Fibroblast of skin of right quadriceps (primary cell): ENCODE results near the gene TREML4.
"Not testable (repeated sequence)": the region's sequence is repeated elsewhere in the genome, so short reads cannot be mapped to it uniquely, and the experiment has no call there.

ENCODE experiments used
- DNase-seq: peaks from one replicate; pipeline ENCODE4 v3.0.0-alpha.2; 2013

Gene TREML4, protein sequence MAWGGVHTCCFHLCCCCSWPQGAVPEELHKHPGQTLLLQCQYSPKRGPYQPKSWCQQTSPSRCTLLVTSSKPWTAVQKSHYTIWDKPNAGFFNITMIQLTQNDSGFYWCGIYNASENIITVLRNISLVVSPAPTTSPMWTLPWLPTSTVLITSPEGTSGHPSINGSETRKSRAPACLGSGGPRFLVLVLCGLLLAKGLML

DNA sequence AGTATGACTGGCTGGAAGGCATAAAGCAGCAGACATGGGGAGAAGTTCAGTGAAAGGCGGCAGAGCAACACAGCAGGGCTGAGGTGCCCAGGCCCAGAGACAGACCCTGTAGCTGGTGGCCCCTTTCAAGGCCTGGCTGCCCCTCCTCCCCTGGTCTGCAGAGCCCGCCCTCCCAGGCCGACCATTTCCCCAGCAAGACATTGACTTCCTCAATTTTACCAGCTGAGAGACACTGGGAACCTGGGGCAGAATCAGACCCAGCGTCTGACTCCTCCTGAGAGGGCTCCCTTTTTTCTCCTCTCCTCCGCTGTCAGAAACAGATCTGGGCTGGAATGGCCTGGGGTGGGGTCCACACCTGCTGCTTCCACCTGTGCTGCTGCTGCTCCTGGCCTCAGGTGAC is at the start of gene TREML4:
TREML4 (plus strand) TSS at position 254 of the 400 bp plus-strand sequence; CDS start at position 333, 79 bp downstream.
- DNase-seq, result no peak

DNA sequence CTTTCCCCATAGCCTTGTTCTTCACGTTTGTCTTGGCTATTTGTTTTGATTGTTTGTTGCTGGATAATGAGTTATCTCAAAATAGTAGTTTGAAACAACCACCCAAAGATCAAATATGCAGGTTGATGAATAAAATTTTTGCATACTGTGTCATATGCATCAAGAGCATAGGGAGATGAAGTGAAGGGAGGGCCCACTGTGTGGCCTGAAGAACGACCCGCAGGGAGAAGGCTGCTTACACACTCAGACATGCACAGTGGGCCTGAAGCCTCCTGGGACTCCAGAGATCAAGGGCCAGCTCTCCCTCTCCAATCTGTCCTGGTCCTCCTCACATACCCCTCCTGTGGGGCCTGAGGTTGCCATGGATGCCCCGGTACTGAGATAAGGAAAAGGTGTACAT is 49.0 kb upstream of the TREML4 start:
- DNase-seq, result no peak

DNA sequence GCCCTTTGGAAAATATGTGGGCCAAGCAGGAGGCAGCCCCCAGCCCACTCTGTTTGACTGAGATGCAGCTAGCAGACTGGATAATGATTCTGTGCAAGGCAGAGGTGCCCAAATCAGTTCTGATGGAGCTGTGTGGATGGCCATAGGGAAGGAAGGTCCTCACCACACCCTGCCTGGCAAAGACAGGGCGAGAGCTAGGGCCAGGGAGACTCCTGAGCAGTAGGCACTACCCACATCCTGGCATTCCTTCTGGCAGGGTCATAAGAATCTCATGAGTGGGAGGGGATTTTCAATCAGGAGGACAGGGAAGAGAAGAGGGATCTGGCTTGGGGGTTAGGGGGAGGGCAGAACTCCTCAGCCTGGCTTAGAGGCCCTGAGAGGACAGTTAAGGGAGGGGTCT is 46.6 kb upstream of the TREML4 start:
- DNase-seq, result no peak

DNA sequence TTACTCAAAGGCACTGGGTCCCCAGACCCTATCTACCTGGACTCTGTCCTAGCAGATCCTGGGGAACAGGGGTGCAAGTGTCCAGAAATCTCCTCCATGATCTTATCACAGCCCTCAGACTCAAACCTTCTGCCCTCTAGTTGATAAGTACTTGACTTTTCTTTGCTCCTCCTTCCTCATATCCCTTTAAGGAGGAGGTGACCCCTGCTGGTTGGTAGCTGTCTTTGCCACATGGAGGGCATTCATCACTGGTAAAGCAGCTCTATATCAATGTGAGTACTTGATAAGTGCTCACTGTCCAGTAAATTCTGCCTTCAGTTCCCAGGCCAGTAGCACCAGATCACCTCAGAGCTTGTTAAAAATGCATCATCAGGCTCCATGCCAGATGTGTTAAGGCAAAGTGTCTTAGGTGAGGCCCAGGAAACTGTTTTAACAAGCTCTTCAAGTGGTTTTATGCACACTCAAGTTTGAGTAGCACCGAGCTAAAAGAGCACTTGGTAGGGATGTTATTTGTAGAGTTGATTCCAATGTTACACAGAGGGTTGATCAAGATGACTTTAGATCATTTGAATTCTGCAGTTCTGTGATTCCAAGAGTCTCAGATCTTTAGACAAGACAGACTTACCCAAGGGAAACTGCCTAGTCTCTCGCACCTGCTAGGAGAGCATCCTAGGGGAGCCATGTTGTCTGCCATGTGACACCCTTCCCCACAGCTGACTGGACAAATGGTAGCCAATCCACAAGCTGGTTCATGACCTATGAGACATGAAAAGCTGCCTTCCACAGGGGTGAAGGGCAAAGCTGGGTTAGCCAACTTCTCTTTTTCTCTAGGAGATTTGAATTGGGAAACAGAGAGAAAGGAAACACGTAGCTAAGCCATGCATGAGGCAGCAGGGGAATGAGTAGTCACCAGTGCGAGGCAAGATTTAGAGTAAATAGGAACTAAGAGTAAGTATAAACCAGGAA is 45.8 kb upstream of the TREML4 start:
- peak; percentile 41 for DNase-seq

DNA sequence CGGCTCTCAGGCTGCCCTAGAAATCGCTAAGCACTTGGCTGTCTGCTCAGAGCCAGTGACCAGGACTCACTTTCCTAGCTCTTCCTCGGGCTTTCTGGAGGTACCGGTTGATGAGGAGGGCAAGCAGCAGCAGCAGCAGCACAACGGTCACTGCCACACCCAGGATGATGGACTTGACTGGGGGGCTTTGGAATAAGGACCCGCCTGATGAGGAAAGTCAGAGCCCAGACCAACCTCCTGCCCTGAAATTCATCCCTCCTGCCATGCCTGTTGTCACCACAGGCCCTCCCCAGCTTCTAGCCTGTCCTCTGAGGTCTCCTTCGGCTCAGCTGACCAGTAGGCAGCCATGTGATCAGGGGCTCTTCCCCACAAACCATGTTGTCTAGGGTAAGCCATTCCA is 43.4 kb upstream of the TREML4 start:
- DNase-seq, result no peak

DNA sequence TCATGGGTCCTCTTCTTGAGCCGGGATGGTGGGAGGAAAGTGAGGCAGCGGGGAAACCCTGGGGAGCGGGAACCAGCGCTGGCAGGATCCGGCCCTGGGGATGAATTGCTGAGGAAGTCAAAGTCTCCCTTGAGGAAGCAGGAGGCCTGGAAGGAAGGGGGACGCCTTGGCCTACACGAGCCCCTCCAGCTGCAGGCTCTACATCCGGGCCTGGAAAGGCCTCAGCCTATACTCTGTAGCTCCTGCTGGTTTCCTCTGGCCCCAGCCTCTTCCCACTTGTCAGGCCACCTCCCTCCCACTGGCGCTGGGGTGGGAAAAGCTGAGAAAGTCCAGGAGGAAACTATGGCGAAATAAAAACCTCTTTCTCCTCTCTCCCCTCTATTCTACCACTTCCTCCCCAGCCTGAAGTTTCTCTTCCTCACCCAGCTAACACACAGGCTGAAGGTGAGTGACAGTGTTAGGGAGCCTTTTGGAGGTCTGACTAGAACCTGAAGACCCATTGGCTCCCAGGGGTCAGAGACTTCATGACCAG is 42.1 kb upstream of the TREML4 start:
- no peak for DNase-seq

DNA sequence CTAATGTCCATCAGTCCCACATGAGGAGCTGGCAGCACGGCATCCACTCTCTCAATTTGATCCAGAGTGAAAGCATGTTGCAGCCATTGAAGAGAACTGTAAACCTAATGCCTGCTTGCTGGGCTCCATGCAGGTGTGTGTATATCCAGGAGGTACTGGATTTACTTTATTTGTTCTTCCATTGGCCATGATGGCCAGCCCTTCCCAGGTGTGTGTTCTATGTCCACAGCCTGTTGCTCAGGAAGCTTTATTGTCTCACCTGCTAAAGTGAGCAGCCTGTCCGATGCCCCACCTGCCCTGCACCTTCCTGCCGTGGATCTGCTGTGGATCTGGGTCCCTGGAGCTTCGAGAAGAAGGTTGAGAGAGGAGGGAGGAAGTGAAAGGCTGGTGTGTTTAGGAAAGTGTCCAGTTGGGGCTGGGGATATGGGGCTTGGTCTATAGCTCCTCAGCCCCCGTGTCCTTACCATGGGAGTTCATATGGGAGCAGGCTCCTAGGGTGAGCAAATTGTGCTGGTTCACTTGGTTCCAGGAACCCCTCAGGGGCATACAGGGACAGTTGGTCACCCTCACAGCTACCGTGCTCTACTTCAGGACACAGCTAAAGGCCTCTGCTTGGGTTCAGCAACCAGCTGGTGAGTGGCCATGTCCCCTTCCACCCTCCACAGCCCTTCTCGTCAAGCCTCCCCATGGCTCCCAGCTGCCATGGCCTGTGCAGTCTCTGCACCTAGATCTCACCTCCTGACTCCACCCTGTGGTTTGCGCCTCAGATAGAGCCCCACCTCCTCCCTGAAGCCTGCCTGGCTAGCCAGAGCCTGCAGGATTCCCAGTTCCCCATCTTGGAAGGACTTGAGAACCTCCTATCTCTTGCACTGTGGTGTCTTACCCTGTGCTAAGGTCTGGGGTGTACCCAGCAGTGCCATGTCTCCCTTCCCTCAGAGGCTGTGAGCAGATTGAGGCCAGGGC is 39.9 kb upstream of the TREML4 start:
- no peak for DNase-seq

DNA sequence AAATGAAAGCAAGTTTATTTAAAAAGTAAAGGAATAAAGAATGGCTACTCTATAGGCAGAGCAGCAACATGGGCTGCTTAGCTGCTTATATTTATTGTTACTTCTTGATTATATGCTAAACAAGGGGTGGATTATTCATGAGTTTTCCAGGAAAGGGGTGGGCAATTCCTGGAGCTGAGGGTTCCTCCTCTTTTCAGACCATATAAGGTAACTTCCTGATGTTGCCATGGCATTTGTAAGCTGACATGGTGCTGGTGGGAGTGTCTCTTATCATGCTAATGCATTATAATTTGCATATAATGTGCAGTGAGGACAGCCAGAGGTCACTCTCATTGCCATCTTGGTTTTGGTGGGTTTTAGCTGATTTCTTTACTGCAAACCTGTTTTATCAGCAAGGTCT is 39.1 kb upstream of the TREML4 start:
- not testable (repeated sequence) for DNase-seq

DNA sequence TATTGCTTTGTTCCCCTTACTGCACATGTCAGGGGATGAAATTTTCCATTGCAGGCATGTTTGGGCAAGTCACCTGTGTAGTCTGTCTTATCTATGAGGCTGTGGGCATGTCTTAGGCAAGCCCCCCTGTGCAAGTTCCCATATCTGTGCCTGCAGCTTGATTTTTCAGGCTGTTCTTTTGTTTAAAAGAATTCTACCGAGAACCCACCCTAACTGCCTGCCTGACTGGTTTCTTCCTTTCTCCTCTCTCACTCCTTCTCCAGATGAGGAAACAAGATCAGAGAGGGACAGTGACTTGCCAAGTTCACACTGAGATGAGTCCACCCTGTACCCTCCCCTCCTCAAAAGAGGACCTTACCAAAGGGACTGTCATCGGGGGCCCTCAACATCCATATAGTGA is 38.2 kb upstream of the TREML4 start:
- DNase-seq, result no peak

DNA sequence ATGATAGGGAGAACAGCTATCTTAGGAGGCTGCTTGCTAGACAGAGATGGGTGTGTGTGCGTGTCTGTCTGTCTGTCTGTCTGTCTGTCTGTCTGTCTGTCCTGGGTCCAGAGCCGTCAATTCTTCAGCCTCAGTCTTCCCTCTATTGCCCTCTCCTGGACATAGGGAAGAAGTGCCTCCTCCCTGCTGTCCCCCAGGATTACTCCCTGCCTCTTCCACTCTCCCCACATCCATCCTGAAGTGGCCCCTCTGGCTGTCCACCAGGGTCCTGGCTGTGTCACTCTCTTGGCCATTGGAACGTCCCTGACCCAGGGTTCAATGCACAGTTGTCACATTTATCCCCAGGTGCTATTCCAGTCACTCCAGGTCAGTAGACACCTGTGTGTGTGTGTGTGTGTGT is 37.4 kb upstream of the TREML4 start:
- DNase-seq, result no peak

DNA sequence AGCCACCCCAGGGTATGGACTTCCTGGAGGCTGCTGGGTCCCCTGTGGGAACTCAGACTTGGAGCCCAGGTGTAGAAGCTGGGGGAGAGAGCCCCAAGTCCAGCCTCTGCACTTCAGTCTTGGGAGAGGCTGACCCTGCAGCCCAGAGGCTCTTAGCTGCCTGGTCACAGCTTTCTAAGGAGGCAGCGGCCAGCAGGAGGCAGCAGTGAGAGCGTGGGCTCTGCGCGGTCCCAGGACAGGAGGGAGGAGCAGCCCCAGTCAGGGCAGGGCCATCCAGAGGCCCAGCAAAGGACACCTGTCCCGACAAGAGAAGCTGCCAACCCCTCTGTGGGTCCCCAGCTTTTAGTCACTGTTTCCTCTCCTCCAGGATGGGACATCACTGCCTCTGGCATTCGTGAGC is 36.6 kb upstream of the TREML4 start:
- no peak for DNase-seq

DNA sequence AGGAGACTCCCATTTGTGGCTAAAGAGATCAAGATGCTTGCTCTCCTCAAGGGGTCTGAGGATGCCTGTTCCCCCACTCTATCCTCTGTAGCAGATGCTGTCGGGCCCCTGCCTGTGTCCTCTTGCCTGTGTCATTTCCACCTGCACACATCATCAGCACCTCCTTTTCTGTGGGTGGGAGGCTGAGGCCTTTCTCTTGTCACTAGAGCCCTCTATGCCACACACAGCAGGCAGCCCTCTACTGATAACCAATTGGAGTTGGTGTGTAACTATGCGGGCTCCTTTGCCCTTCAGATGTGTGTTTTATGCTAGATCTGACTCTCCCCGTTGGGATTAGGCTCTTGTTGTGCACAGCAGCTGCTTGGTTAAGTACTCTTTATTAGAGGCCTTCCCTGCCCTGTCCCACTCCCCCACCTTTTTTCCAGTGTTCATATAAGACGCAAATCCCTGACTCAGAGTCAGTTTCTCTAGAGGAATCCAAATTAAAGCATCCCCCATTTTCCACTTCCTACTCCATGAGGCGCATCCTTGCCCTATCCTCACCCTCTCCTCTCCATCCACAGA is 34.9 kb upstream of the TREML4 start:
- no peak for DNase-seq

DNA sequence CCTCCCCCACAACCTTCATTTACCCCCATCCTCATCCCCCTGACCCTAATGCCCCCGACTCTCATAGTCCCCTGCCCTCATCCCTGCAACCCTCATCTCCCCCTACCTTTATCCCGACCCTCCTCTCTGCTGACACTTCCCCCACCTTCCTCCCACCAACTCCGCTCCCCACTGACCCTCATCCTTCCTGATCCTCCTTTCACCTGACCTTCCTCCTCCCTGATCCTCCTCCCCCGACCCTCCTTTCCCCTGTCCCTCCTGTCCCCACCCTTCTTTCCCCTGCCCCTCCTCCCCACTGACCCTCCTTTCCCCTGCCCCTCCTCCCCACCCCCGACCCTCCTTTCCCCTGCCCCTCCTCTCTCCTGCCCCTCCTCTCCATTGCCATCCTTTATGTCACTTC is 34.3 kb upstream of the TREML4 start:
- no peak for DNase-seq

DNA sequence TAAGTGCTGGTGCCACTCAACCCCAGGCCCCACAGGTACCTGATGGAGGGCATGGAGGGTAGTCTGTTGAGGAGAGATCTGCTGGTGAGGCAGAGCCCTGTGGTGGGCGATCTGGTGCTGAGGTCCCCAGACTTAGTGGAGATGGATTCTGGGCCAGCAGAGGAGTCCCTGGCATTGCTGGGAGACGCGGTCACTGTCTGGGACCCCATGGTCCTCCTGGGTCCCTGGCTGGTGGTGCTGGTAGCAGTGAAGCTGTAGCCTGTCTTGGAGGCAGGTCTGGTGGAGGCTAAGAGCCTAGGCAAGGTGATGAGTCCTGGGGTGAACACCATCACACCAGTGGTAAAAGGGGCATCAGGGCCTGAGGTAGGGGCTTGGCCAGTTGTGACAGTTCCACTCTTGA is 33.8 kb upstream of the TREML4 start:
- no peak for DNase-seq

DNA sequence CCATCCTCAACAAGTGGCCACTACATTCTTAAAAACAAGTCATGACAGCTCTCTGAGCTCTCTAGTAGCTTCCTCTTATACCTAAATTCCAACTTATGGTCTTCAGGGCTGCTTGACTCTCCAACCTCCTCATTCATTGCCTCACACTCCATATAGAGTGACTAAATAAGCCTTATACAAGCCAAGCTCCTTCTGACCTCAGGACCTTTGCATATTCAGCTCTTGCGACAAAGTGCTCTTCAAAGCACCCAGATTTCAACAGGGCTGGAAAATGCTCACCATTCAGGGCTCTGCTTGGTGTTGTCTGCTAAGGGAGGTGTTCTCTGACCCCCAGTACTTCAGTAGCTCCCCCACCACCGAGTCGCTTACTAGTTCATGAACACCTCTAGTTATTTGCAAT is 30.9 kb upstream of the TREML4 start:
- no peak for DNase-seq

DNA sequence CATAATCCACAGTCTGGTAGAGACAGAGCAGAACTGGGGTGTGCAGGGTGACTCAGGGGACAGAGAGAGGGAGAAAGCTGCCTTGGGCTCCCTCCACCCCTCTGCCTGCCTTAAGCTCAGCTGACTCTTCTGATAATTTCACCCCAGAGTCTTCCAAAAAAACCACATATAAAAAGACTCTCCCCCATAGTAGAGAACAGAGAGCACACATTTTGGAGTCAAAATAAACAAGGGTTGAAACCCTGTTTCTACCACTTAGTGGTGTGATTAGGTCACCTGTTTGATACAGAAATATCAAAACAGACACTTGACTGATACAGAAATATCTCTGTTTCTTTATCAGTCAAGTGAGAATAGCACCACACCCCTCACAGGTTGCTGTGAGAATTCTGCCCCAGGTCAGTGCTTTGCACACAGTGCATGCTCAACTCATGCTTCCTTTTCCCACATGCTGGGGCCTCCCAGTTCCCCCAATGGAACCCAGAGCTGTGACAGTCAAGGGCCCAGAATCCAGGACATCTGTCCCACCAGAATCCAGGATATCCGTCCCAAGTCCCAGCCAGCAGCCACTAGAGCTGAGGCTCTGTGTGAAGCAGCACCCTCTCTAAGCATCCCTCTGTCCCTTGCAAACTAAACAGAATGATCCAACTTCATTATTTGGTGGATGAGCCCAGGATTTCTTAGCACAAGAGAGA is 28.4 kb upstream of the TREML4 start:
- DNase-seq, result no peak

DNA sequence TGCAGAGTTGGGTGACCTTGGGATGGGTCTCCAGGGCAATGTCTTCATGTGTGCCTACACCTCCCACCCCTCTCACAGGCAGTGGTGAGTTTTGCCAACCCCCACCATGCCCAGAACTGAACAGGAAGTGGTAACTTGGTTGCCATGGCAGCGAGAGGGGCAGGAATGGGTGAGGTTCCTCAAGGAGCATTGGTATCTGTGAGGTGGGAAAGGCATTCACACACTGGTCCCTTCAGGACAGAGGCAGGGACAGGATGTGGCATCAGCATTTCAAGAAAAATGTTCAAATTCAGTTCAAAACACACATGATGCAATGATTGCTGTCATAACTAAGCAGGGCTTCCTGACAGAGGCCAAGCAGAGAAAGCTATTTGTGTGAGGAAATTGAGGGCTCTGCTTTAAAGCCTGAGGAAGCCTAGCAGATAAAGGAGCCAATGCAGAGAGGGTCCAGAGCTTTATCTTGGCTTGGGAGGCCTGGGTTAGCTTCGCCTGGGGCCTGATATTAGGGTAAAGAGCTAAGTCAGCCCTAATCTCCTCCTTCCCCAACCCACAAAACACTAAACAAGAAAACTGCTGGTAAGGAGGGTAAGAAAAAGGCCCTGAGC is 27.8 kb upstream of the TREML4 start:
- peak; percentile 60 for DNase-seq

DNA sequence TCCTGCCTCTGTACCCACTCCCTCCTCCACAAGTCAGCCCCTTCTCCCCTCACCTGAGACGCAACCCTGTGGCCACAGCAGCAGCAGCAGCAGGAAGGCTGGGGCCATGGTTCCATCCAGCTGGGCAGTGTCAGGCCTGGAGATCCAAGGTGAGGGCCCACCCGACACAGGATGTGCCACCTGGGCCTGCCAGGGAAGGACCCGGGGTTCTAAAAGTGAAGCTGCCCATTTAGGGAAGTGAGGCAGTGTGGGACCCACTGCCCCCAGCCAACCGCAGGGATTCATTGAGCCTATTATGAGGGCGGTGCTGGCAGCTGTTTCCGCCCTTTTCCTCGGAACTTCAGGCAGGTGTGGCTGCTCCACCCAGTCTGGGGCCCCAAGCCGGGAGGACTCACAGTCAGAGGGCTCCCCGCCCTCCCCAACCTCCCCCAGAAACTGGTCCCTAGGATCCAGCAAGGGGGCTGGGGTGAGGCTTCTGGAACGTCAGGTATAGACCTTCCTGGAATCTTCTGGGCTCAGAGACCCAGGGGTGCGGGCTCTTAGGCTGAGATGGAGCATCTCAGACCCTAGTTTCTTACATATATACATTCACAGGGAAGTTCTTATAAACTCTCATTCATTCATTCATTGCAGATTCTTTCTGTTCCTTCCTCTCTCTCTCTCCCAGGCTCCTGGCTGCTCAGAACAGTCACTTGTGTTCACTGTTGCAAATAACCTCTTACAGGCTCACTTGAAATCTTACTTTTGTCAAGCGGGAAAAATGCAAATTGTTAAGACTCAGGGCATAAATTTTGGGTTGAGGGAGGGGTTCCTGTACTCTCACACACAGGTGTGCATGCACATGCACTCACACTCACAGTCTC is 27.0 kb upstream of the TREML4 start, which contains the start of gene TREML2:
TREML2 (minus strand) TSS at position 249 of the 863 bp plus-strand sequence; CDS start at position 108, 141 bp downstream.
- DNase-seq, result no peak

DNA sequence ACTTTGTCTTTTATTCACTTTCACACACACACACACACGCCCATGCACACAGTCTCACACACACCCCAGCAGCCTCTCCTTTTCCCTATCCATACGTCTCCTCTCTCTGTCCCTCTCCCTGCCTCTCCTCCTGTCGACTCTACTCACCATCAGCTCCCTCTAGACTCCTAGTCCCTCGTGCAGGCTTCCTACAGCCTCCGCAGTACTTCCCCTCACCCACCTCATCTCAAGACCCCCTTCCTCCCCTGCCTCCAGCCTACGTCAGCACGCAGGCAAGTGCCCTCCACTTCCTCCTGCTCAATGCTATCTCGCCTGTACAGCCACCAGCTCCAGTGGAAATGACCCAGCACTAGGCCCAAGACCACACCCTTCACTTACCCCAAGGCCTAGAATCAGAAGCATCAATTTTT is 26.4 kb upstream of the TREML4 start:
- DNase-seq, result no peak

DNA sequence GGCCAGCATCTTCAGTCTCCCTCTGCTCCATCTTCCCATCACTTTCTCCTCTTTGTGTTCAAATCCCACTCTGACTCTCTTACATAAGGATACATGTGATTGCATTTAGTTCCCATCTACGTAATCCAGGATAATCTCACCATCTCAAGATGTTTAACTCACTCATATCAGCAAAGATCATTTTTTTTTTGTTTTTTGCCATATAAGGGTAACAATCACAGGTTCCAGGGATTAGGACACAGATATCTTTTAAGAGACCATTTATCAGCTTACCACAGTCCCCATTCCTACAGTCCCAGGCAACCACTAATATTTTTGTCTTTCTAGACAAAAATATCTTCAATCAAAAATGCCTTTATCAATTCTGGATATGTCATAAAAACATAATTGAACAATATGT is 24.0 kb upstream of the TREML4 start:
- no peak for DNase-seq
